Activated naive CD8-positive, alpha-beta T cell (primary cell): Measurements from ENCODE around the gene SELENOT.

ENCODE experiments used
- H3K27ac Mint-ChIP-seq: one replicate; pipeline ENCODE4 v1.8.0; 2021; ENCODE audit warnings: mixed read lengths
- H3K27me3 Mint-ChIP-seq: one replicate; pipeline ENCODE4 v1.8.0; 2021; ENCODE audit warnings: mixed read lengths
- H3K36me3 Mint-ChIP-seq: one replicate; pipeline ENCODE4 v1.8.0; 2021; ENCODE audit warnings: mixed read lengths
- H3K4me1 Mint-ChIP-seq: one replicate; pipeline ENCODE4 v1.8.0; 2021; ENCODE audit warnings: low read depth, mixed read lengths
- H3K4me3 Mint-ChIP-seq: one replicate; pipeline ENCODE4 v1.8.0; 2021; ENCODE audit warnings: mild to moderate bottlenecking, mixed read lengths
- H3K9me3 Mint-ChIP-seq: one replicate; pipeline ENCODE4 v1.8.0; 2021; ENCODE audit warnings: low read depth, mixed read lengths

Gene SELENOT

GRCh38 chr3:150673966-150674365 lies 70.8 kb downstream of the SELENOT start:
- Mint-ChIP-seq H3K27ac (no peak overlapping the region), H3K27me3 (no peaks in the 10 kb centered on the region), H3K9me3 (peaks cover 10% of the 10 kb centered on the region), H3K36me3 (peaks cover 7% of the 10 kb centered on the region), H3K4me1 (peaks cover 1% of the 10 kb centered on the region), H3K4me3 (no peak overlapping the region)

- H3K27me3 Mint-ChIP-seq = no peaks in the 10 kb centered on the region
- no peak overlapping the region for H3K4me3 Mint-ChIP-seq
- peaks cover 10% of the 10 kb centered on the region for H3K9me3 Mint-ChIP-seq
- H3K27ac Mint-ChIP-seq = peak overlapping the region; percentile 13
- H3K4me1 Mint-ChIP-seq = peaks cover 6% of the 10 kb centered on the region
- peaks cover 7% of the 10 kb centered on the region for H3K36me3 Mint-ChIP-seq
Measured at GRCh38 chr3:150675587-150675986, 72.5 kb downstream of the SELENOT start.
